HG03439 (cell line): ENCODE data around the gene GTF2H1.
"Not testable (repeated sequence)": the region's sequence is repeated elsewhere in the genome, so short reads cannot be mapped to it uniquely, and the experiment has no call there.

ENCODE experiments used
- ATAC-seq: cut with Tn5 transposase; IDR thresholded peaks from one replicate; pipeline ENCODE4 v1.9.1; 2021; ENCODE audit warnings: mild to moderate bottlenecking, moderate library complexity; ENCODE audit not compliant: unreplicated experiment

The GTF2H1 gene

GRCh38 chr11:18317551-18317950 lies 4.8 kb upstream of the GTF2H1 start:
- ATAC-seq = no peak

GRCh38 chr11:18319914-18320313 lies 2.5 kb upstream of the GTF2H1 start:
- ATAC-seq = no peak

- ATAC-seq = no peak
Observed at GRCh38 chr11:18320617-18321016, 1.8 kb upstream of the GTF2H1 start.

GRCh38 chr11:18321578-18321968 lies 794 bp upstream of the GTF2H1 start:
- ATAC-seq = peak; percentile 3

- ATAC-seq = peak; percentile 3
Observed at GRCh38 chr11:18322818-18323570, 627 bp downstream of the GTF2H1 start.

- not testable (repeated sequence) for ATAC-seq
Observed at GRCh38 chr11:18323881-18324280, 1.5 kb downstream of the GTF2H1 start.

- no peak for ATAC-seq
Observed at GRCh38 chr11:18324381-18324780, 2.0 kb downstream of the GTF2H1 start.

GRCh38 chr11:18329196-18329870 lies 7.0 kb downstream of the GTF2H1 start:
- no peak for ATAC-seq

- ATAC-seq = no peak
Observed at GRCh38 chr11:18330921-18331320, 8.6 kb downstream of the GTF2H1 start.

- ATAC-seq = no peak
Observed at GRCh38 chr11:18332302-18332701, 9.9 kb downstream of the GTF2H1 start.

GRCh38 chr11:18332891-18333290 lies 10.5 kb downstream of the GTF2H1 start:
- ATAC-seq = no peak

- ATAC-seq = no peak
Observed at GRCh38 chr11:18347471-18348125, 25.2 kb downstream of the GTF2H1 start.

- no peak for ATAC-seq
Observed at GRCh38 chr11:18352581-18352980, 30.2 kb downstream of the GTF2H1 start.

GRCh38 chr11:18358646-18359045 lies 36.3 kb downstream of the GTF2H1 start:
- no peak for ATAC-seq

GRCh38 chr11:18361154-18361553 lies 38.8 kb downstream of the GTF2H1 start:
- ATAC-seq = no peak

GRCh38 chr11:18364495-18365073 lies 42.2 kb downstream of the GTF2H1 start:
- ATAC-seq = no peak

GRCh38 chr11:18365741-18366140 lies 43.4 kb downstream of the GTF2H1 start:
- no peak for ATAC-seq

GRCh38 chr11:18366286-18366685 lies 43.9 kb downstream of the GTF2H1 start:
- ATAC-seq = no peak

- ATAC-seq = no peak
Observed at GRCh38 chr11:18367431-18367830, 45.1 kb downstream of the GTF2H1 start.

- no peak for ATAC-seq
Observed at GRCh38 chr11:18368221-18368620, 45.9 kb downstream of the GTF2H1 start.

- no peak for ATAC-seq
Observed at GRCh38 chr11:18369398-18369797, 47.0 kb downstream of the GTF2H1 start.

GRCh38 chr11:18371279-18371678 lies 48.9 kb downstream of the GTF2H1 start:
- no peak for ATAC-seq
